ENCODE results near the gene ALG11.
"Not testable (repeated sequence)": the region's sequence is repeated elsewhere in the genome, so short reads cannot be mapped to it uniquely, and the experiment has no call there.

ALG11 gene

GRCh38 chr13:52011632-52012511, at the start of gene ALG11:
Gene ALG11 (plus strand): TSS chr13:52012398. CDS start chr13:52012419, 21 bp downstream.
- peak; percentile 99 to 100 for DNase-seq

- no peak for DNase-seq
These were observed 46.0 kb upstream of the ALG11 start for GRCh38 chr13:51966186-51966585.

GRCh38 chr13:51967482-51968446, 44.4 kb upstream of the ALG11 start:
- no peak for DNase-seq

- no peak for DNase-seq
These were observed 41.8 kb upstream of the ALG11 start for GRCh38 chr13:51970349-51970748.

GRCh38 chr13:51971520-51972426, 40.4 kb upstream of the ALG11 start:
- no peak for DNase-seq

- DNase-seq: no peak
These were observed 37.7 kb upstream of the ALG11 start for GRCh38 chr13:51974482-51974881.

GRCh38 chr13:51976423-51976822, 35.8 kb upstream of the ALG11 start:
- no peak for DNase-seq

- no peak for DNase-seq
These were observed 35.3 kb upstream of the ALG11 start for GRCh38 chr13:51976890-51977289.

- DNase-seq: no peak
These were observed 34.6 kb upstream of the ALG11 start for GRCh38 chr13:51977625-51978024.

- DNase-seq: no peak
These were observed 33.2 kb upstream of the ALG11 start for GRCh38 chr13:51978796-51979556.

GRCh38 chr13:51980908-51981307, 31.3 kb upstream of the ALG11 start:
- no peak for DNase-seq

GRCh38 chr13:51981355-51981754, 30.8 kb upstream of the ALG11 start:
- DNase-seq: no peak

- DNase-seq: not testable (repeated sequence)
These were observed 28.9 kb upstream of the ALG11 start for GRCh38 chr13:51983292-51983691.

GRCh38 chr13:51984904-51985303, 27.3 kb upstream of the ALG11 start:
- DNase-seq: not testable (repeated sequence)

- DNase-seq: no peak
These were observed 23.1 kb upstream of the ALG11 start for GRCh38 chr13:51988988-51989618.

- no peak for DNase-seq
These were observed 18.5 kb upstream of the ALG11 start for GRCh38 chr13:51993713-51994112.

- DNase-seq: peak in 1 of 2 donors; percentile 14
These were observed 16.3 kb upstream of the ALG11 start for GRCh38 chr13:51995677-51996551.

GRCh38 chr13:51996641-51997040, 15.6 kb upstream of the ALG11 start:
- no peak for DNase-seq

- no peak for DNase-seq
These were observed 15.0 kb upstream of the ALG11 start for GRCh38 chr13:51997186-51997585.
